Calu3 (cell line): ENCODE measurements around the gene WDR91. TPM values are rescaled to one million over a fixed set of nuclear protein-coding genes. Genes with fewer than 3 reads are reported as not detected.
A peak's percentile ranks its signal among the peaks of the same experiment; 100 is the strongest.

Experiments
- BruUV-seq: library from RNA; stranded (reverse); fragments of 400-500 nt; replicated peaks from 2 replicates; lab custom pipeline; 2021; lab: Mats Ljungman, UMichigan
- CTCF ChIA-PET: fragments of 300-600 bp; sonication (Branson Sonifier 250); formaldehyde crosslinking; loops from one replicate; lab custom pipeline; 2022; ENCODE audit warnings: antibody characterized with exemption; lab: Charles Lee
- DNase-seq: peaks from one replicate; pipeline ENCODE4 v3.0.0; 2022
- H3K27ac Mint-ChIP-seq: one replicate; pipeline ENCODE4 v1.8.0; 2022; ENCODE audit warnings: mixed read lengths; ENCODE audit not compliant: unreplicated experiment
- H3K27me3 Mint-ChIP-seq: one replicate; pipeline ENCODE4 v1.8.0; 2022; ENCODE audit warnings: mixed read lengths; ENCODE audit not compliant: unreplicated experiment
- H3K36me3 Mint-ChIP-seq: one replicate; pipeline ENCODE4 v1.8.0; 2022; ENCODE audit warnings: mild to moderate bottlenecking, moderate library complexity, mixed read lengths; ENCODE audit not compliant: insufficient read depth, unreplicated experiment
- H3K4me1 Mint-ChIP-seq: one replicate; pipeline ENCODE4 v1.8.0; 2022; ENCODE audit warnings: mild to moderate bottlenecking, low read depth, mixed read lengths; ENCODE audit not compliant: unreplicated experiment
- H3K4me3 Mint-ChIP-seq: one replicate; pipeline ENCODE4 v1.8.0; 2022; ENCODE audit warnings: mild to moderate bottlenecking, low read depth, moderate library complexity, mixed read lengths; ENCODE audit not compliant: unreplicated experiment
- H3K9me3 Mint-ChIP-seq: one replicate; pipeline ENCODE4 v1.8.0; 2022; ENCODE audit warnings: low read depth, mixed read lengths; ENCODE audit not compliant: unreplicated experiment
- CTCF ChIP-seq: fragments of 200-600 bp; IDR thresholded peaks from one replicate; pipeline ENCODE4 v1.8.0; 2022; ENCODE audit warnings: antibody characterized with exemption; ENCODE audit not compliant: unreplicated experiment
- intact Hi-C: fragments of 100-400 bp; cut with micrococcal nuclease; formaldehyde crosslinking; loops from one replicate; pipeline ENCODE4 v1.10.0; 2022; ENCODE audit not compliant: unreplicated experiment
- total RNA-seq: library from RNA; stranded (reverse); gene quantifications from 2 replicates; pipeline ENCODE4 v1.2.3, GENCODE V29; 2022

The WDR91 gene
- total RNA-seq, 1 experiment from 2014 or later: 24.3 TPM

DNA sequence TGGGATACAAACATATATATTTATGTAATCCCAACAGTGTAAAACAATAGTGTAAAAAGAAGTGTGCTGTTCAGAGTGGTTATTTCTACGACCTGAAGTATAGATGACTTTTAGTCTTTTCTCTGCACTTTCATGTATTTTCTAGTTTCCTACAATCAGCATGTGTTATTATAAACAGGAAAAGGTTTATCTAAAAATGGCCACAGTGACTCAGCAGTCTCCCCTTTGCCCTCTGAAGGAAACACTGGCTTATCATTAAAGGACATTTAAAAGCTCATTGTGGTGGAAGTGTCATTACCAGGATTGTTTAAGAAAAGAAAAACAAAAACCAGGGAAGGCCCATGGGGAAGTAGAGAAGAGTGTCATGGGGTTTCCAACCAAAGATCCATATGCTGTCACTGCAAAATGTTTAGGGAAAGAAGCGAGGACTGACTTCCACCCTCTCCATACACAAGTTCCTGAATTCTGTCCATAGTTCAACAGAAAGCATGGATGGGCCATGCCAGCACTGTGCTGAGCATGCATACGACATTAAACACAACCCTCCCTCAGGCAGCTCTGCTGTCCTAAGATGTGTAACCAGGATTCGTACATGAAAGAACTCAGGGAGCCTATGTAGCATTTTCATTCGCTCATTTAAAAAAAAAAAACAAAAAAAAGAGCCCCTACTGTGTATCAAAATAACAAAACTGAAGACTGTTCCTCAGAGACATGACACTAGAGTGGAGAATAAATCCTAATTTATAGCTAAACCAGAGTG lies 51.0 kb downstream of the WDR91 start:
- intact Hi-C loops: no loop called here
- no TSS peak for BruUV-seq
- Mint-ChIP-seq H3K4me1 (peaks cover 32% of the 10 kb centered on the region), H3K9me3 (peaks cover 13% of the 10 kb centered on the region), H3K27me3 (no peaks in the 10 kb centered on the region), H3K27ac (peak overlapping the region; percentile 82), H3K4me3 (peak overlapping the region; percentile 28), H3K36me3 (peaks cover 39% of the 10 kb centered on the region)
- no peak for TF ChIP-seq CTCF
- no peak for DNase-seq
- CTCF ChIA-PET: interaction anchor here (0.7 to 1.6 kb wide), 4 partner anchors 9 to 493 kb away, joined by 3 to 7 read pairs (median 5); partner anchors contain the start of genes AGBL3 and CYREN

DNA sequence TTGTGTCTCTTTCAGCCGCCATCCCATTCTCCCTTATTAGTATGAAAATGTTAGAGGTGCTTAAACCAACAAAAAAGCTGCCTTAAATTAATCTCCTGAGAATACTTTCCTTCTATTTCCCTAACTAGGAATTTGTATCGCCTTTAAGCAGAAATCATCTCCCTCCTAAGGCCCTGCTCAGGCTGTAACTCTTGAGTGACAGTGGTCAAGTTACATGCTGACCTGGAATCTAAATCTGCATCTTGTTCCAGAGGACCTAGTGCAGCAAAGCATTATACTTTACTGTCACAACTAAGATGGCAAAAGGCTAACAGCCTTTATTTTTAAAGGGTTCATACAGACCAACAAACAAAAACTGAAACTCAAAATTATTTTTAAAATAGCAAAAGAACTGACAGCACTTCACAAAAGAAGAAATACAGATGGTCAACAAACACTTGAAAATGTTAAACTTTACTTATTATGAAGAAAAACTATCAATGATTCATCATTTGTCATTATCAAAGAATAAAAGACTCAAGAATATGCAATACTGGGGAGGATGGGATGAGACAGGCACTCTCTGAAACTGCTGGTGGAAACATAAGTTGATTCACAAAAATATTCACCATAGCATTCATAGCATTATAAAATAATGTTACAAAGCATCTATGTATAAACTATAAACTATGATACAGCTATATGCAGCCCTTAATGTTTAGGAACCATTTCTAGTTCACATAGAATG lies 51.8 kb downstream of the WDR91 start:
- no peak for DNase-seq
- Mint-ChIP-seq H3K4me3 (no peak overlapping the region), H3K9me3 (peaks cover 13% of the 10 kb centered on the region), H3K27ac (peak overlapping the region; percentile 55), H3K4me1 (peaks cover 32% of the 10 kb centered on the region), H3K27me3 (no peaks in the 10 kb centered on the region), H3K36me3 (peaks cover 32% of the 10 kb centered on the region)
- intact Hi-C loops: no loop called here
- CTCF ChIA-PET: interaction anchor here (0.9 to 1.6 kb wide), 2 partner anchors 10 to 173 kb away, joined by 6 to 7 read pairs; partner anchors contain the start of gene AGBL3
- no TSS peak for BruUV-seq
- no peak for TF ChIP-seq CTCF

- no peaks in the 10 kb centered on the region for H3K27me3 Mint-ChIP-seq
- H3K9me3 Mint-ChIP-seq: peaks cover 16% of the 10 kb centered on the region
- no peak for TF ChIP-seq CTCF
- peak overlapping the region; percentile 55 for H3K27ac Mint-ChIP-seq
- intact Hi-C loops: no loop called here
- BruUV-seq: no TSS peak
- no peak overlapping the region for H3K4me3 Mint-ChIP-seq
- peaks cover 32% of the 10 kb centered on the region for H3K4me1 Mint-ChIP-seq
- H3K36me3 Mint-ChIP-seq: peaks cover 25% of the 10 kb centered on the region
- CTCF ChIA-PET: no interaction called here
- no peak for DNase-seq
Observed at GRCh38 chr7:135158874-135159273, 52.5 kb downstream of the WDR91 start.

GRCh38 chr7:135158141-135158655 lies 53.1 kb downstream of the WDR91 start:
- intact Hi-C loops: no loop called here
- H3K27ac Mint-ChIP-seq: no peak overlapping the region
- DNase-seq: no peak
- CTCF ChIA-PET: no interaction called here
- H3K4me3 Mint-ChIP-seq: no peak overlapping the region
- no peaks in the 10 kb centered on the region for H3K27me3 Mint-ChIP-seq
- no peak for TF ChIP-seq CTCF
- BruUV-seq: no TSS peak
- peaks cover 32% of the 10 kb centered on the region for H3K4me1 Mint-ChIP-seq
- peaks cover 24% of the 10 kb centered on the region for H3K36me3 Mint-ChIP-seq
- peaks cover 16% of the 10 kb centered on the region for H3K9me3 Mint-ChIP-seq
